Stimulated activated CD4-positive, alpha-beta T cell treated with anti-CD3 and anti-CD28 coated beads, Interleukin-1b, Interleukin-23, amount 100 ng/mL, for 1 hour (primary cell): ENCODE data around the gene SHISA6.

Experiments
- DNase-seq, 2 donors: peaks; one replicate each; pipeline ENCODE4 v3.0.0-alpha.2; 2020; ENCODE audit warnings: low read depth in 2 of 2

Gene SHISA6

GRCh38 chr17:11538366-11538765 is 297.4 kb downstream of the SHISA6 start:
- no peak for DNase-seq

GRCh38 chr17:11539637-11540036 is 298.6 kb downstream of the SHISA6 start:
- DNase-seq, result no peak

GRCh38 chr17:11545002-11545401 is 304.0 kb downstream of the SHISA6 start:
- DNase-seq, result no peak

- DNase-seq, result no peak
Measured at GRCh38 chr17:11545696-11546095, 304.7 kb downstream of the SHISA6 start.

- no peak for DNase-seq
Measured at GRCh38 chr17:11547853-11548252, 306.8 kb downstream of the SHISA6 start.

- no peak for DNase-seq
Measured at GRCh38 chr17:11548398-11548797, 307.4 kb downstream of the SHISA6 start.

GRCh38 chr17:11550431-11550830 is 309.4 kb downstream of the SHISA6 start:
- no peak for DNase-seq

GRCh38 chr17:11551442-11551841 is 310.4 kb downstream of the SHISA6 start:
- DNase-seq, result no peak

GRCh38 chr17:11553135-11553534 is 312.1 kb downstream of the SHISA6 start:
- DNase-seq, result no peak

GRCh38 chr17:11554042-11554441 is 313.0 kb downstream of the SHISA6 start:
- DNase-seq, result no peak

GRCh38 chr17:11554542-11554941 is 313.5 kb downstream of the SHISA6 start:
- no peak for DNase-seq

- no peak for DNase-seq
Measured at GRCh38 chr17:11555530-11555929, 314.5 kb downstream of the SHISA6 start.

GRCh38 chr17:11557727-11558452 is 316.9 kb downstream of the SHISA6 start:
- no peak for DNase-seq

GRCh38 chr17:11558681-11559234 is 317.7 kb downstream of the SHISA6 start:
- no peak for DNase-seq

GRCh38 chr17:11559601-11560000 is 318.6 kb downstream of the SHISA6 start:
- no peak for DNase-seq

GRCh38 chr17:11561281-11561680 is 320.3 kb downstream of the SHISA6 start:
- no peak for DNase-seq

GRCh38 chr17:11561702-11562101 is 320.7 kb downstream of the SHISA6 start:
- DNase-seq, result no peak

GRCh38 chr17:11564589-11565380 is 323.8 kb downstream of the SHISA6 start:
- DNase-seq, result no peak

- DNase-seq, result no peak
Measured at GRCh38 chr17:11565591-11565990, 324.6 kb downstream of the SHISA6 start.

GRCh38 chr17:11578998-11579397 is 338.0 kb downstream of the SHISA6 start:
- no peak for DNase-seq

- DNase-seq, result no peak
Measured at GRCh38 chr17:11580677-11581076, 339.7 kb downstream of the SHISA6 start.

- DNase-seq, result no peak
Measured at GRCh38 chr17:11582217-11582616, 341.2 kb downstream of the SHISA6 start.
